Stimulated activated CD8-positive, alpha-beta memory T cell treated with anti-CD3 and anti-CD28 coated beads, Interleukin-7, amount 100 ng/mL, for 4 hours (primary cell): ENCODE results near the gene DHDH.
"Not testable (repeated sequence)": the region's sequence is repeated elsewhere in the genome, so short reads cannot be mapped to it uniquely, and the experiment has no call there.

Experiments used
- DNase-seq, 2 donors: peaks; one replicate each; pipeline ENCODE4 v3.0.0-alpha.2; 2020; ENCODE audit warnings: low read depth in 2 of 2

DHDH gene

GRCh38 chr19:48915757-48916156, 17.7 kb upstream of the DHDH start:
- no peak for DNase-seq

- no peak for DNase-seq
Measured at GRCh38 chr19:48918071-48918470, 15.4 kb upstream of the DHDH start.

GRCh38 chr19:48918801-48919247, 14.7 kb upstream of the DHDH start:
- DNase-seq: no peak

- DNase-seq: not testable (repeated sequence)
Measured at GRCh38 chr19:48919271-48919670, 14.2 kb upstream of the DHDH start.

- no peak for DNase-seq
Measured at GRCh38 chr19:48920949-48921348, 12.6 kb upstream of the DHDH start.

GRCh38 chr19:48921721-48922500, 11.6 kb upstream of the DHDH start:
- no peak for DNase-seq

GRCh38 chr19:48922548-48923490, 10.7 kb upstream of the DHDH start:
- DNase-seq: no peak

GRCh38 chr19:48925240-48925843, 8.2 kb upstream of the DHDH start:
- DNase-seq: no peak

GRCh38 chr19:48925890-48926289, 7.6 kb upstream of the DHDH start:
- not testable (repeated sequence) for DNase-seq

GRCh38 chr19:48926909-48927308, 6.6 kb upstream of the DHDH start:
- DNase-seq: no peak

- not testable (repeated sequence) for DNase-seq
Measured at GRCh38 chr19:48927692-48928091, 5.8 kb upstream of the DHDH start.

GRCh38 chr19:48928164-48929025, 5.1 kb upstream of the DHDH start:
- DNase-seq: no peak

- DNase-seq: no peak
Measured at GRCh38 chr19:48934837-48935236, 1.3 kb downstream of the DHDH start.

- DNase-seq: no peak
Measured at GRCh38 chr19:48935864-48936263, 2.4 kb downstream of the DHDH start.

- no peak for DNase-seq
Measured at GRCh38 chr19:48938256-48938655, 4.8 kb downstream of the DHDH start.

- DNase-seq: no peak
Measured at GRCh38 chr19:48940902-48941301, 7.4 kb downstream of the DHDH start.

GRCh38 chr19:48943081-48943480, 9.6 kb downstream of the DHDH start:
- no peak for DNase-seq

- no peak for DNase-seq
Measured at GRCh38 chr19:48945415-48945814, 11.9 kb downstream of the DHDH start.

- no peak for DNase-seq
Measured at GRCh38 chr19:48945817-48946216, 12.3 kb downstream of the DHDH start.

GRCh38 chr19:48946463-48947257, 13.2 kb downstream of the DHDH start:
- no peak for DNase-seq

GRCh38 chr19:48947258-48947542, 13.7 kb downstream of the DHDH start:
- DNase-seq: no peak
